ENCODE measurements around the gene PTCD2.
"Not testable (repeated sequence)": the region's sequence is repeated elsewhere in the genome, so short reads cannot be mapped to it uniquely, and the experiment has no call there.

PTCD2 gene

GRCh38 chr5:72298136-72298535, 22.0 kb upstream of the PTCD2 start:
- not testable (repeated sequence) for DNase-seq

GRCh38 chr5:72298711-72299110, 21.5 kb upstream of the PTCD2 start:
- no peak for DNase-seq

GRCh38 chr5:72300590-72301339, 19.4 kb upstream of the PTCD2 start:
- DNase-seq, result no peak

- no peak for DNase-seq
Measured at GRCh38 chr5:72301557-72301956, 18.6 kb upstream of the PTCD2 start.

GRCh38 chr5:72302171-72302570, 18.0 kb upstream of the PTCD2 start:
- DNase-seq, result no peak

GRCh38 chr5:72305194-72306142, 14.7 kb upstream of the PTCD2 start:
- no peak for DNase-seq

GRCh38 chr5:72307573-72307967, 12.6 kb upstream of the PTCD2 start:
- no peak for DNase-seq

- peak; percentile 96 for DNase-seq
Measured at GRCh38 chr5:72307968-72308852, 12.0 kb upstream of the PTCD2 start.

GRCh38 chr5:72308853-72309191, 11.4 kb upstream of the PTCD2 start:
- DNase-seq, result no peak

- no peak for DNase-seq
Measured at GRCh38 chr5:72313141-72313540, 7.0 kb upstream of the PTCD2 start.

- no peak for DNase-seq
Measured at GRCh38 chr5:72314571-72315172, 5.5 kb upstream of the PTCD2 start.

- peak; percentile 74 for DNase-seq
Measured at GRCh38 chr5:72319435-72319975, 668 bp upstream of the PTCD2 start.

GRCh38 chr5:72324189-72324825, 4.1 kb downstream of the PTCD2 start:
- no peak for DNase-seq

- DNase-seq, result no peak
Measured at GRCh38 chr5:72325566-72326305, 5.6 kb downstream of the PTCD2 start.

GRCh38 chr5:72326306-72326649, 6.1 kb downstream of the PTCD2 start:
- DNase-seq, result no peak

GRCh38 chr5:72328172-72328571, 8.0 kb downstream of the PTCD2 start:
- DNase-seq, result no peak

- no peak for DNase-seq
Measured at GRCh38 chr5:72330712-72331111, 10.5 kb downstream of the PTCD2 start.

GRCh38 chr5:72337159-72337558, 17.0 kb downstream of the PTCD2 start:
- DNase-seq, result no peak

- DNase-seq, result no peak
Measured at GRCh38 chr5:72338689-72339209, 18.6 kb downstream of the PTCD2 start.

- no peak for DNase-seq
Measured at GRCh38 chr5:72346398-72346797, 26.2 kb downstream of the PTCD2 start.

- no peak for DNase-seq
Measured at GRCh38 chr5:72347801-72348308, 27.7 kb downstream of the PTCD2 start.

Measured in activated CD8-positive, alpha-beta memory T cell treated with anti-CD3 and anti-CD28 coated beads, Interleukin-2, amount 50 U/mL, for 48 hours (primary cell).